GM19452 (cell line): ENCODE measurements around the gene FAM168A.
"Not testable (repeated sequence)": the region's sequence is repeated elsewhere in the genome, so short reads cannot be mapped to it uniquely, and the experiment has no call there.

Experiments used
- ATAC-seq: cut with Tn5 transposase; IDR thresholded peaks from one replicate; pipeline ENCODE4 v1.9.1; 2021; ENCODE audit not compliant: unreplicated experiment

The FAM168A gene

DNA sequence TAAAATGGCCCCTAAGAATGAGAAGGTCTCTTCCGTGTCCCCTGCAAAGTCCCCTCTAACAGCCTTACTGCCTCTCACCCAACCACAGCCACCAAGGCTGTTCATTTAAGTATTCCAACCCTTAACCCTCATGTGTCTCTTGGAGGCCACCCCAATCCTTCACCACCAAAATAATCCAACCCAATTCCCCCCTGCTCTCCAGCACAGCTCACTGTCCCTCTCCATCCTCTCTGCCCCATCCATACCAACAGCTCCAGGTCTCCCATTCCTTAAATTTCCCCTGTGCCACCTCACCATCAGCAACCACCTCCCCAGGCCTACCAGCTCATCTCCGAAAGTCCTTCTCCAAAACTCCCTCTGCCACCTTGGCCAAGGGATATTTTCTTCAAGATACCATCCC lies 1.4 kb downstream of the FAM168A start:
- ATAC-seq, result no peak

DNA sequence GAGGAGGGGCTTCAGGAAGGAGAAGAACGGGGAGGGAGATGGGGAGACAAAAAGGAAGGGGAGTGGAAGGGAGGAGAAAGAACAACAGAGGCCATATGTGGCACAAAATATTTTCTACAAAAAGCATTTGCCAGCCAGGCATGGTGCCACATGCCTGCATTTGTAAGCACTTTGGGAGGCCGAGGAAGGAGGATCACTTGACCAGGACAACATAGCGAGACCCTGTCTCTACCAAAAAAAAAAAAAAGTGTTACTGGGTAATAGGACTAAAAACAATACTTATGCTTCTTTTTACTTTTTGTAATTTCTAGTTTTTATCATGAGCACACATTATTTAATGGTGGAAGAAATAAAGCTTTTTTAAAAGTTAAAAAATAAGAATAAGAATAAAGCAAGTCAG lies 5.3 kb downstream of the FAM168A start:
- no peak for ATAC-seq

- no peak for ATAC-seq
Measured at GRCh38 chr11:73591743-73592142, 6.2 kb downstream of the FAM168A start.

GRCh38 chr11:73590991-73591390 lies 6.9 kb downstream of the FAM168A start:
- no peak for ATAC-seq

DNA sequence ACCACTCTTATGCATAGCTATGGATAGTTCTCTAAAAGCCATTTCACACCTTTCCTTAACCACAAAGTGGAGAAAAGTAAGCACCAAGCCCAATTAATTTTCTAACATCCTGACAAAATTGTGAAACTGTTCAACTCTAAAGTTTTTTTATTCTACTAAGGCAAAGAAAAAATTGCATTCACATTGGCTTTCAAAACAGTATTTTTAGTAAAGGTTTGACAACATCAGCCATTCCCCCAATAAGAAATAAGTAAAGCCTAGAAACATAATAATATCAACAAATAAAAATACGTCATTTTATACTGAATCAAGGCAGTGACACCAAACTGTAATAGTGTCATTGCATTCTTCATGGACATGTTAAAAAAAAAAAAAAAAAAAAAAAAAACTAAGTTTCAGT lies 11.1 kb downstream of the FAM168A start:
- no peak for ATAC-seq

DNA sequence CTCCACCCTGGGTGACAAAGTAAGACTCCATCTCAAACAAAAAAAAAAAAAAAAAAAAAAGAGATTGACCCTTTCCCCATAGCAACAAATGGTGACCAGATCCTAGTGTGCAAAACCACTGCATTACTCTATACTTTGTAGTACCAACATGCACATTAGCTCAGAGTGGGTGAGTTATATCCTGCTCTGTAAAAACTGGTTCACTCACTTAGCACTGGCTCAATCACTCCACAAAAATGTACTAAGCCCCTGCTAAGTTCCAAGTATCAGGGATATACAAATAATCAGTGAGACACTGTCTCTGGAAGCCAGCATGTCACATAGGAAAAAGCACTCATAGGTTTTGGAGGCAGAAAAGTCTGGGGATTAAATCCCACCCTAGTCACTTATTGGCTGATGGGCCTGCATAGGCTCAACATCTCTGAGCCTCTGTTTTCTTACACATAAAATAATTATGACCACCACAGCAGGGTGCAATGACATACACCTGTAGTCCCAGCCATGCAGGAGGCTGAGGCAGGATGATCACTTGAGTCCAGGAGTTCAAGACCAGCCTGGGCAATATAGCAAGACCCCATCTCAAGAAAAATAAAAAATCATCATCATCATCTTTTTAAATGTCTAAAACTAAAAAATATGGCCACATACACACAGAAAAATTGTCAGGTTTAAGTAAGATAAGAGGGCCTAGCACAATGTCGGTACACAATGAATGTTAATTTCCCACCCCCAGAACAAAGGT lies 11.9 kb downstream of the FAM168A start:
- no peak for ATAC-seq

- no peak for ATAC-seq
Measured at GRCh38 chr11:73584831-73585230, 13.1 kb downstream of the FAM168A start.

DNA sequence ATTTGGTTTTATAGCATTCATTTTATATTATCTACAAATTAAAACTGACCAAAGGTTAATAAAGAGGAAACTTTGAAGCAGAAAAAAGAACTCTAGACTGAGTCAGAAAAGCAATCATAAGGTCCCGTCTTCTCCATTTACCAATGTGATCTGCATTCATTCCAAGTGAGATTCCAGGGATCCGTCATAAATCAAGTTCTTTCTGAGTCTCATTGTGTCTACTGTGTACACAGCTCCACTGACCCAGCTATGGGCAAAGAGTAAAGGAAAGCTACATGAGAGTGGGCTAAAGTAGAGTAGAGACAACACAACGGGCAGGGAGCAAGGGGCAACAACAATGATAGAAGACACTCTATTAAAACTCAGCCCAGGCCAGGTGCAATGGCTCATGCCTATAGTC lies 15.3 kb downstream of the FAM168A start:
- no peak for ATAC-seq

- not testable (repeated sequence) for ATAC-seq
Measured at GRCh38 chr11:73580749-73581148, 17.2 kb downstream of the FAM168A start.

- ATAC-seq, result no peak
Measured at GRCh38 chr11:73579641-73580434, 18.1 kb downstream of the FAM168A start.

DNA sequence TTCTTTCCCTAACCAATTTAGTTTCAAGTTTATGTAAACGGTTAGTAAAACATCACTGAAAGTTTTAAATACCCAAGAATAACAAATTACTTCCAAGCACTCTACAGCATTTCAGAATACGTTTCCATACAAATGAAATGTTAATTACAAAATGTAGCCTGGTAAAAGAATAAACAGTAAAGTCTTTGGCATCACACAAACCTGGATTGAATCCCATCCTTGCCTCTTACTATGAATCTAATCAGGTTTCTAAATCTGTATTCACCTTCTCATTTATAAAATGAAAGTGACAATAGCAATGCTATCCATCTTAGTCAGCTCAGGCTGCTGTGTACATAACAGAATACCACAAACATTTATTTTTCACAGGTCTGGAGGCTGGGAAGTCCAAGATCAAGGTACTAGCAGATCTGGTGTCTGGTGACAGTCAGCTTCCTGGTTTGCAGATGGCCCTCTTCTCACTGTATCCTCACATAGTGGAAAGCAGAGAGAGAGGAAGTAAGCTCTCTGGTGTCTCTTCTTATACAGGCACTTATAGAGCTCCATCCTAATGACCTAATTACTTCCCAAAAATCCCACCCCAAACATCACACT lies 19.2 kb downstream of the FAM168A start:
- no peak for ATAC-seq

GRCh38 chr11:73577496-73577917 lies 20.4 kb downstream of the FAM168A start:
- no peak for ATAC-seq

DNA sequence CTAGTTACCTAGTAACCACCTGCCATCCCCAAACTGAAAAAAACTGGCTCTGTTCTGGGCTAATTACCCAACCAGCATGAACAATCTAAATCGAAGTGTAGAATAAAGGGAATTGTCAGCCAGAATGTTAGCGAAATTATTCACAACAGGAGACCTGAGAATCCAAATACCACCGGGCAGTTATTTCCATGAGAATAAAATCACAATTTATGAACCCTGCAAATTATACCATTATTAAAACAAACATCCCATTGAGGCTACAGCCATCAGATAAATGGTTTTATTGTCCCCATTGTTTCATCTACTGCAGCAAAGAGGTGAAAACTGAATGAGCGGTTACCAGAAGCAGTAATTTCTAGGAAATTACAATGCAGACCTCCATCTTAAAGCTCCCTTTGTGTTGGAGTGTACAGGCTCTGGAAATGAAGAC lies 21.7 kb downstream of the FAM168A start:
- no peak for ATAC-seq

- ATAC-seq, result not testable (repeated sequence)
Measured at GRCh38 chr11:73571982-73572381, 25.9 kb downstream of the FAM168A start.

GRCh38 chr11:73570415-73571114 lies 27.3 kb downstream of the FAM168A start:
- no peak for ATAC-seq

DNA sequence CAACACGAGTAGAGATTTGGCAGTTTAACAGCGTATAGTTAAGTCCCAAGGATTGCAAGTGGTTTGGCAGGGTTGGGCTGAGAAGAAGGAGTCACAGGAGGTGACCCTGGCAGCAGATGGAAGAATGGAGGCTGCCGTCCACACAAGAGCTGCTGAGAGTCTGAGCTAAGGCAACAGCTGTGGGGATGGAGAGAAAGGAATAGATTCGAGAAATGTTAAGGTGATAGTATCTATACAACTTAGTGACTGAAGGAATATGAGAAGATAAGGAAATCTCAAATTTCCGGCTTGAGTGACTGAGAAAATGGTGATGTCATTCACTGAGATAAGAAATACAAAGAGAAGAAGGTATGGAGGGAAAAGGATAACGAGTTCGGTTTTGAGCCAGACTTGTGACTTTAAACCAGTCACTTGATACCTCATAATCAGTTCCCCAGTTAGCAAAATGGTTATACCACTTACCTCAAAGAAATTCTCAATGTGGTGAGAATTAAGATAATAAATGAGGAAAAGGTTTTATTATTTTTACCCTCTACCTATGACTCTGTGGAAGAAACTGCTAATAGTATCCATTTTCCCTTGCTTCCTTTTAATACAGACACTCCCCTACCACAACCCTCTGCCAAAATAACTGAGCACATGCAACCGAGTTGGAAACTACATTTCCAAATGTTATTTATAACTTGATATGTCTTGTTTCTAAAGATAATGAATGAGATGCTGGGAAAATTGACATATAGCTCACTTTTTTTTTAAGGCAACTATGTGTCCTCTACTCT lies 30.7 kb downstream of the FAM168A start:
- no peak for ATAC-seq

DNA sequence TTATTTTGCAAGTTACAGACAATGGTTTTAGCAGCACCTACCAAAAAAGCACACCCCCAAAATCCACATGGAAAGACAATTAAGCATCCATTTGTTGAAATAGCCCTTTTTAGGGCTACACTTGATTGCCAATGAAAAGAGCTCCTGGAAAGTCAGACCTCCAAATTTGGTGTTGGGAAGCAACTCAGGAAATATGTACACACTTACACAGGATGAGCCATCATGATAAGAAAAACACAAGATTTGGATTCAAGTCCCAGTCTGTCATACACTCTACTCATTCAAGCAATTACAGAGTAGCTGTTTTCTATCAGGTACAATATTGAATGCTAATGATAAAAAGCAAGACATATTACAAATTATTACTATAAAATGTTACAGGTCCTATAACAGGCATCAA lies 31.5 kb downstream of the FAM168A start:
- no peak for ATAC-seq

- no peak for ATAC-seq
Measured at GRCh38 chr11:73565804-73566203, 32.1 kb downstream of the FAM168A start.

DNA sequence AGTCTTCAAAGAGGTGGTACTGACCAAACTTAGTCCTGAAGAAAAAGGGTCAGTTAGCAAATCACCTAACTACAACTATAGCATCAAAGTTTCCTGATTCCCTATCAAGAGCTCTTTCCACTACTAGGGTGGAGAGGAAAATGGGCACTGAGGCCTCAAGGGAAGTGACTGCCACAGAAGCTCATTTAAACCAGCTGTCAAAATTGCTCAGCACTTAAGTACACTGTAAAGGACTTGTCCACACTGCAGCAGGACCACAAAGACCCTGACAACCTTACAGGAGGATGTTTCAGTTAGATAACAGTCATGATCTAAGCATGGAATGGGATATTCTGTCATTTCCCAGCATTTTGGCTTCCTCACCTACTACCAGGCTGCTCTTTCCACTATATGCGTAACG lies 33.0 kb downstream of the FAM168A start:
- ATAC-seq, result no peak

- ATAC-seq, result no peak
Measured at GRCh38 chr11:73563539-73564200, 34.2 kb downstream of the FAM168A start.
